HEK293 (cell line): Measurements from ENCODE around the gene TCEAL5.

Experiments used
- CTCF ChIA-PET: fragments of 350-600 bp; formaldehyde crosslinking; extraction: SDS; loops from one replicate; lab custom pipeline; 2021; ENCODE audit warnings: antibody characterized with exemption; lab: Yijun Ruan, JAX
- POLR2A ChIA-PET: fragments of 300-600 bp; formaldehyde crosslinking; extraction: SDS; loops from one replicate; lab custom pipeline; 2020; ENCODE audit warnings: antibody characterized with exemption, inconsistent platforms; lab: Yijun Ruan, JAX
- H3K27ac ChIP-seq: fragments of 200-500 bp; sonication (Bioruptor generic); 2 replicates; pipeline ENCODE4 v1.5.1; 2014; ENCODE audit warnings: low read depth, low read length, control low read depth, inconsistent platforms; ENCODE audit errors: extremely low read depth
- H3K36me3 ChIP-seq, 2 experiments: fragments of 200-500 bp in 1 of 2; sonication (Bioruptor generic) in 1 of 2; 1 replicate in 1 of 2; 2 replicates in 1 of 2; pipeline ENCODE4 v1.5.1; 2014 to 2017; ENCODE audit warnings: inconsistent platforms in 2 of 2, low read length in 2 of 2; ENCODE audit not compliant: control insufficient read depth in 2 of 2, insufficient read depth in 1 of 2
- H3K4me1 ChIP-seq: fragments of 200-500 bp; sonication (Bioruptor generic); 2 replicates; pipeline ENCODE4 v1.5.1; 2014; ENCODE audit warnings: mild to moderate bottlenecking, low read length, inconsistent platforms; ENCODE audit not compliant: control insufficient read depth, insufficient read depth
- H3K4me3 ChIP-seq: 2 replicates; pipeline ENCODE4 v1.5.1; 2011; ENCODE audit warnings: low read depth, mild to moderate bottlenecking, control low read depth, low read length, moderate library complexity
- H3K9me3 ChIP-seq: fragments of 200-500 bp; sonication (Bioruptor generic); 2 replicates; pipeline ENCODE4 v1.5.1; 2014; ENCODE audit warnings: low read depth, low read length, inconsistent platforms; ENCODE audit not compliant: control insufficient read depth, insufficient read depth
- GFI1B ChIP-seq: fragments of 450-650 bp; formaldehyde crosslinking; IDR thresholded peaks from 2 replicates; pipeline ENCODE4 v1.5.1; 2016; ENCODE audit warnings: missing biosample characterization, missing genetic modification characterization
- GLI2 ChIP-seq: fragments of 450-650 bp; formaldehyde crosslinking; IDR thresholded peaks from 2 replicates; pipeline ENCODE4; 2017; ENCODE audit warnings: missing biosample characterization, missing genetic modification characterization, low read depth, borderline replicate concordance
- MZF1 ChIP-seq: fragments of 450-650 bp; formaldehyde crosslinking; IDR thresholded peaks from 2 replicates; pipeline ENCODE4 v1.5.1; 2017; ENCODE audit warnings: missing biosample characterization, missing genetic modification characterization, borderline replicate concordance
- PATZ1 ChIP-seq: fragments of 450-650 bp; formaldehyde crosslinking; IDR thresholded peaks from 2 replicates; pipeline ENCODE4 v1.5.1; 2016; ENCODE audit warnings: missing biosample characterization, missing genetic modification characterization
- PRDM1 ChIP-seq: fragments of 450-650 bp; formaldehyde crosslinking; IDR thresholded peaks from 2 replicates; pipeline ENCODE4; 2016; ENCODE audit warnings: missing biosample characterization, missing genetic modification characterization
- ZNF169 ChIP-seq: fragments of 450-650 bp; formaldehyde crosslinking; IDR thresholded peaks from 2 replicates; pipeline ENCODE4 v1.5.1; 2016; ENCODE audit warnings: missing biosample characterization, missing genetic modification characterization
- ZNF223 ChIP-seq: fragments of 450-650 bp; formaldehyde crosslinking; IDR thresholded peaks from 2 replicates; pipeline ENCODE4 v1.5.1; 2016; ENCODE audit warnings: missing biosample characterization, missing genetic modification characterization
- ZNF24 ChIP-seq: fragments of 450-650 bp; formaldehyde crosslinking; IDR thresholded peaks from 2 replicates; pipeline ENCODE4 v1.5.1; 2016; ENCODE audit warnings: missing biosample characterization, missing genetic modification characterization
- ZNF37A ChIP-seq: fragments of 450-650 bp; IDR thresholded peaks from 2 replicates; pipeline ENCODE4 v1.5.1; 2018; ENCODE audit warnings: missing biosample characterization, missing genetic modification characterization
- ZNF521 ChIP-seq: fragments of 450-650 bp; formaldehyde crosslinking; IDR thresholded peaks from 2 replicates; pipeline ENCODE4 v1.5.1; 2017; ENCODE audit warnings: missing biosample characterization, mild to moderate bottlenecking, missing genetic modification characterization
- ZNF544 ChIP-seq: fragments of 450-650 bp; formaldehyde crosslinking; IDR thresholded peaks from 2 replicates; pipeline ENCODE4 v1.5.0; 2017; ENCODE audit warnings: missing biosample characterization, missing genetic modification characterization
- ZNF555 ChIP-seq: fragments of 450-650 bp; formaldehyde crosslinking; conservative IDR thresholded peaks from 2 replicates; pipeline ENCODE4 v1.5.1; 2017; ENCODE audit warnings: missing biosample characterization, mild to moderate bottlenecking, missing genetic modification characterization, inconsistent platforms
- ZNF560 ChIP-seq: fragments of 450-650 bp; formaldehyde crosslinking; IDR thresholded peaks from 2 replicates; pipeline ENCODE4 v1.5.1; 2017; ENCODE audit warnings: missing biosample characterization, missing genetic modification characterization, borderline replicate concordance
- ZNF561 ChIP-seq: fragments of 450-650 bp; IDR thresholded peaks from 2 replicates; pipeline ENCODE4 v1.5.1; 2018; ENCODE audit warnings: missing biosample characterization, missing genetic modification characterization, borderline replicate concordance
- ZNF580 ChIP-seq: fragments of 450-650 bp; formaldehyde crosslinking; IDR thresholded peaks from 2 replicates; pipeline ENCODE4 v1.5.1; 2016; ENCODE audit warnings: missing biosample characterization, missing genetic modification characterization
- ZNF660 ChIP-seq: fragments of 450-650 bp; IDR thresholded peaks from 2 replicates; pipeline ENCODE4 v1.5.1; 2018; ENCODE audit warnings: missing biosample characterization, mild to moderate bottlenecking, missing genetic modification characterization
- ZNF776 ChIP-seq: fragments of 450-650 bp; formaldehyde crosslinking; IDR thresholded peaks from 2 replicates; pipeline ENCODE4 v1.5.0; 2017; ENCODE audit warnings: missing biosample characterization, missing genetic modification characterization, borderline replicate concordance
- ZNF837 ChIP-seq: fragments of 450-650 bp; formaldehyde crosslinking; IDR thresholded peaks from 2 replicates; pipeline ENCODE4 v1.5.1; 2016; ENCODE audit warnings: missing biosample characterization, missing genetic modification characterization
- TF ChIP-seq, protein P1 (sequence below): fragments of 450-650 bp; formaldehyde crosslinking; IDR thresholded peaks from 2 replicates; pipeline ENCODE4 v1.5.1; 2016; ENCODE audit warnings: missing biosample characterization, missing genetic modification characterization
- TF ChIP-seq, protein P2 (sequence below): fragments of 450-650 bp; formaldehyde crosslinking; IDR thresholded peaks from 2 replicates; pipeline ENCODE4 v1.5.1; 2017; ENCODE audit warnings: missing biosample characterization, missing genetic modification characterization
- TF ChIP-seq, protein P3 (sequence below): fragments of 450-650 bp; formaldehyde crosslinking; IDR thresholded peaks from 2 replicates; pipeline ENCODE4 v1.5.1; 2016; ENCODE audit warnings: missing biosample characterization, missing genetic modification characterization

The TCEAL5 gene

DNA sequence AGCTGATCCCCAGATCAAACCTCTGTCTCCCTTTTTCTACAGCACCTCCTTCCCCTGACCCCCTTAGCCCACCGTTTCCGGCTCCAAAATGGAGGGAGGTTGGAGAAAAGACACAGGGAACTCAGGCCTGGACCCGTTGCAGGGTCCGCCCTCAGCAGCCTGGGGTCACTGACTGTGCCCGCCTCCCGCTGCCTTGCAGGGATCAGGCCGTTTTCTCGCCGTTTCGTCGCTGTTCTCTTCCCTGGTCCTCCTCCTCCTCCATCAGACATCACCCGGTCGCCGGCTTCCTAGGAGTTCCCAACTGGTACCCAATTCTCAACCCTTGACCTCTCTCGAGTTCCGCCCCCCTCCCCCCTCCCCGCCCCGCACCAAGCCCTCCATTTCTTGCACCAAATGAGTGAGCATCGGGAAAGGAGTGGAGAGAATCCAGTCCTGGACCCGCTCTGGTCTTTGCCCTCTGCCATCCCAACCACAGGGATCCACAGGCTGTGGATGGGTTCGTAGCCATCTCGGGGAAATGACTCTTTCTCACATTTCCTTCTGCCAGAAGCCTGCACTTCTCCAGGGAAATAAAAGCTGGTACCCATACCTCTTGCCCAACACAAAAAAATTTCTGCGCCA is 493 bp downstream of the TCEAL5 start:
- ChIA-PET POLR2A (no interaction called here), CTCF (no interaction called here)
- no peaks in the 10 kb centered on the region; the same call in 1 of the 2 replicates for H3K9me3 ChIP-seq
- H3K4me3 ChIP-seq: no peak overlapping the region
- H3K27ac ChIP-seq: no peak overlapping the region
- H3K4me1 ChIP-seq: no peaks in the 10 kb centered on the region
- H3K36me3 ChIP-seq: no peaks in the 10 kb centered on the region
- no peak for TF ChIP-seq PATZ1 (tag by site-specific recombination)
- TF ChIP-seq GLI2: no peak
- TF ChIP-seq, protein P1, sequence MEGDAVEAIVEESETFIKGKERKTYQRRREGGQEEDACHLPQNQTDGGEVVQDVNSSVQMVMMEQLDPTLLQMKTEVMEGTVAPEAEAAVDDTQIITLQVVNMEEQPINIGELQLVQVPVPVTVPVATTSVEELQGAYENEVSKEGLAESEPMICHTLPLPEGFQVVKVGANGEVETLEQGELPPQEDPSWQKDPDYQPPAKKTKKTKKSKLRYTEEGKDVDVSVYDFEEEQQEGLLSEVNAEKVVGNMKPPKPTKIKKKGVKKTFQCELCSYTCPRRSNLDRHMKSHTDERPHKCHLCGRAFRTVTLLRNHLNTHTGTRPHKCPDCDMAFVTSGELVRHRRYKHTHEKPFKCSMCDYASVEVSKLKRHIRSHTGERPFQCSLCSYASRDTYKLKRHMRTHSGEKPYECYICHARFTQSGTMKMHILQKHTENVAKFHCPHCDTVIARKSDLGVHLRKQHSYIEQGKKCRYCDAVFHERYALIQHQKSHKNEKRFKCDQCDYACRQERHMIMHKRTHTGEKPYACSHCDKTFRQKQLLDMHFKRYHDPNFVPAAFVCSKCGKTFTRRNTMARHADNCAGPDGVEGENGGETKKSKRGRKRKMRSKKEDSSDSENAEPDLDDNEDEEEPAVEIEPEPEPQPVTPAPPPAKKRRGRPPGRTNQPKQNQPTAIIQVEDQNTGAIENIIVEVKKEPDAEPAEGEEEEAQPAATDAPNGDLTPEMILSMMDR (tag by site-specific recombination): no peak
- TF ChIP-seq ZNF660 (tag by site-specific recombination): no peak
- TF ChIP-seq ZNF560 (tag by site-specific recombination): no peak
- no peak for TF ChIP-seq ZNF37A
- TF ChIP-seq ZNF24 (tag by site-specific recombination): no peak
- no peak for TF ChIP-seq ZNF223 (tag by site-specific recombination)
- TF ChIP-seq ZNF521 (tag by site-specific recombination): no peak
- no peak for TF ChIP-seq ZNF837
- no peak for TF ChIP-seq ZNF555 (tag by site-specific recombination)
- TF ChIP-seq, protein P2, sequence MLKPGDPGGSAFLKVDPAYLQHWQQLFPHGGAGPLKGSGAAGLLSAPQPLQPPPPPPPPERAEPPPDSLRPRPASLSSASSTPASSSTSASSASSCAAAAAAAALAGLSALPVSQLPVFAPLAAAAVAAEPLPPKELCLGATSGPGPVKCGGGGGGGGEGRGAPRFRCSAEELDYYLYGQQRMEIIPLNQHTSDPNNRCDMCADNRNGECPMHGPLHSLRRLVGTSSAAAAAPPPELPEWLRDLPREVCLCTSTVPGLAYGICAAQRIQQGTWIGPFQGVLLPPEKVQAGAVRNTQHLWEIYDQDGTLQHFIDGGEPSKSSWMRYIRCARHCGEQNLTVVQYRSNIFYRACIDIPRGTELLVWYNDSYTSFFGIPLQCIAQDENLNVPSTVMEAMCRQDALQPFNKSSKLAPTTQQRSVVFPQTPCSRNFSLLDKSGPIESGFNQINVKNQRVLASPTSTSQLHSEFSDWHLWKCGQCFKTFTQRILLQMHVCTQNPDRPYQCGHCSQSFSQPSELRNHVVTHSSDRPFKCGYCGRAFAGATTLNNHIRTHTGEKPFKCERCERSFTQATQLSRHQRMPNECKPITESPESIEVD: no peak
- no peak for TF ChIP-seq ZNF169 (tag by site-specific recombination)
- TF ChIP-seq PRDM1 (tag by site-specific recombination): no peak
- no peak for TF ChIP-seq MZF1 (tag by site-specific recombination)
- TF ChIP-seq ZNF561 (tag by site-specific recombination): no peak
- TF ChIP-seq GFI1B (tag by site-specific recombination): no peak
- TF ChIP-seq ZNF544: no peak
- no peak for TF ChIP-seq ZNF580 (tag by site-specific recombination)
- no peak for TF ChIP-seq ZNF776 (tag by site-specific recombination)

GRCh38 chrX:103274284-103274683 is 2.3 kb downstream of the TCEAL5 start:
- no peaks in the 10 kb centered on the region for H3K4me1 ChIP-seq
- H3K36me3 ChIP-seq: no peaks in the 10 kb centered on the region
- ChIA-PET CTCF (no interaction called here), POLR2A (no interaction called here)
- TF ChIP-seq, protein P3, sequence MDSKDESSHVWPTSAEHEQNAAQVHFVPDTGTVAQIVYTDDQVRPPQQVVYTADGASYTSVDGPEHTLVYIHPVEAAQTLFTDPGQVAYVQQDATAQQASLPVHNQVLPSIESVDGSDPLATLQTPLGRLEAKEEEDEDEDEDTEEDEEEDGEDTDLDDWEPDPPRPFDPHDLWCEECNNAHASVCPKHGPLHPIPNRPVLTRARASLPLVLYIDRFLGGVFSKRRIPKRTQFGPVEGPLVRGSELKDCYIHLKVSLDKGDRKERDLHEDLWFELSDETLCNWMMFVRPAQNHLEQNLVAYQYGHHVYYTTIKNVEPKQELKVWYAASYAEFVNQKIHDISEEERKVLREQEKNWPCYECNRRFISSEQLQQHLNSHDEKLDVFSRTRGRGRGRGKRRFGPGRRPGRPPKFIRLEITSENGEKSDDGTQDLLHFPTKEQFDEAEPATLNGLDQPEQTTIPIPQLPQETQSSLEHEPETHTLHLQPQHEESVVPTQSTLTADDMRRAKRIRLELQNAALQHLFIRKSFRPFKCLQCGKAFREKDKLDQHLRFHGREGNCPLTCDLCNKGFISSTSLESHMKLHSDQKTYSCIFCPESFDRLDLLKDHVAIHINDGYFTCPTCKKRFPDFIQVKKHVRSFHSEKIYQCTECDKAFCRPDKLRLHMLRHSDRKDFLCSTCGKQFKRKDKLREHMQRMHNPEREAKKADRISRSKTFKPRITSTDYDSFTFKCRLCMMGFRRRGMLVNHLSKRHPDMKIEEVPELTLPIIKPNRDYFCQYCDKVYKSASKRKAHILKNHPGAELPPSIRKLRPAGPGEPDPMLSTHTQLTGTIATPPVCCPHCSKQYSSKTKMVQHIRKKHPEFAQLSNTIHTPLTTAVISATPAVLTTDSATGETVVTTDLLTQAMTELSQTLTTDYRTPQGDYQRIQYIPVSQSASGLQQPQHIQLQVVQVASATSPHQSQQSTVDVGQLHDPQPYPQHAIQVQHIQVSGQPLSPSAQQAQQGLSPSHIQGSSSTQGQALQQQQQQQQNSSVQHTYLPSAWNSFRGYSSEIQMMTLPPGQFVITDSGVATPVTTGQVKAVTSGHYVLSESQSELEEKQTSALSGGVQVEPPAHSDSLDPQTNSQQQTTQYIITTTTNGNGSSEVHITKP (tag by site-specific recombination): no peak
- peak; percentile 95 for TF ChIP-seq PRDM1 (tag by site-specific recombination)
- H3K4me3 ChIP-seq: no peak overlapping the region
- no peaks in the 10 kb centered on the region for H3K9me3 ChIP-seq
- H3K27ac ChIP-seq: no peak overlapping the region
